ENCODE measurements around the gene TFAP2D.

DNA sequence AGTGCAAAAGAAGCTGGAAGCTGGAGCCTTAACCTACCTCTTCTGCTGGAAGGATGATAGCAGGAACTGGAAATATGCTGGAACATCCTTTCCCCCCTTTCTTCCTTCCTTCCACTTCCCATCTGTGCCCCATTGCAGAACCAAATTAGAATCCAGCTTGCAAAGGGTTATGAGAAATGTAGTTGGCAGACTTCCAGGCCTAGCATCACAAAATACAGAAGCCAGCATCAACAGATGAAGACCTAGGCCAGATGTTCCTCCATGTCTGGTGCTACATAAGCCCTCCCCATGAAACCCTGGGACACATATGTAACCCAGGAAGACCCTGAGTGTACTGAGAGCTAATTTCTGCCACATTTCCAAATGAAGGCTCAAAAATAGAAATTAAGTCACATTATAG is 65.4 kb downstream of the TFAP2D start:
- no peak for TF ChIP-seq POLR2A (IDR thresholded peaks at IDR 0.05)
- TF ChIP-seq, protein P1, sequence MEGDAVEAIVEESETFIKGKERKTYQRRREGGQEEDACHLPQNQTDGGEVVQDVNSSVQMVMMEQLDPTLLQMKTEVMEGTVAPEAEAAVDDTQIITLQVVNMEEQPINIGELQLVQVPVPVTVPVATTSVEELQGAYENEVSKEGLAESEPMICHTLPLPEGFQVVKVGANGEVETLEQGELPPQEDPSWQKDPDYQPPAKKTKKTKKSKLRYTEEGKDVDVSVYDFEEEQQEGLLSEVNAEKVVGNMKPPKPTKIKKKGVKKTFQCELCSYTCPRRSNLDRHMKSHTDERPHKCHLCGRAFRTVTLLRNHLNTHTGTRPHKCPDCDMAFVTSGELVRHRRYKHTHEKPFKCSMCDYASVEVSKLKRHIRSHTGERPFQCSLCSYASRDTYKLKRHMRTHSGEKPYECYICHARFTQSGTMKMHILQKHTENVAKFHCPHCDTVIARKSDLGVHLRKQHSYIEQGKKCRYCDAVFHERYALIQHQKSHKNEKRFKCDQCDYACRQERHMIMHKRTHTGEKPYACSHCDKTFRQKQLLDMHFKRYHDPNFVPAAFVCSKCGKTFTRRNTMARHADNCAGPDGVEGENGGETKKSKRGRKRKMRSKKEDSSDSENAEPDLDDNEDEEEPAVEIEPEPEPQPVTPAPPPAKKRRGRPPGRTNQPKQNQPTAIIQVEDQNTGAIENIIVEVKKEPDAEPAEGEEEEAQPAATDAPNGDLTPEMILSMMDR (IDR thresholded peaks at IDR 0.05): no peak

All from adrenal gland (tissue), 5 donors.